Measurements from ENCODE around the gene FBLN1. TPM values are rescaled to one million over a fixed set of nuclear protein-coding genes. Genes with fewer than 3 reads are reported as not detected.

FBLN1 gene
- total RNA-seq, 1 donor from 2014 or later, result 211 TPM

DNA sequence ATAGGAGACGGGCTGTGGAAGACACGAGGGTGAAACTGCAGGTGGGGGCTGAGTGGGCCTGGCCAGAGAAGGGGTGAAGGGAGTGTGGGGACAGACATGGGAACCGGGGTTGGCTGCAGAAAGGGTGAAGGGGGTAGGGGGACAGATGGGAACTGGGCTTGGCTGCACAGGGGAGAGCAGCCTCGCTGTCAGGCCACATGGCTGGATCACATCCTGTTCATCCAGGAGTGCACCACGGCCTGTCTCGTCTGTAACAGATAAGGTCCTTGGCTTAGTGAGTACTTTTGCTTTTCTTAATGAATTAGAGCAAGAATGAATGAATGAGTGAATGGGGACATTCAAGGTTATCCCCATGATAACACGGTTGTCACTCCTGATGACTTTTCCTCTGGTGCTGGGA, 13.5 kb downstream of the FBLN1 start:
- Mint-ChIP-seq H3K4me3 (ENCODE audit: unreplicated experiment) (no peak overlapping the region), H3K27me3 (ENCODE audit: unreplicated experiment) (no peaks in the 10 kb centered on the region), H3K4me1 (ENCODE audit: unreplicated experiment) (peaks cover 62% of the 10 kb centered on the region), H3K27ac (ENCODE audit: unreplicated experiment) (peak overlapping the region; percentile 32), H3K9me3 (ENCODE audit: unreplicated experiment) (no peaks in the 10 kb centered on the region), H3K36me3 (ENCODE audit: unreplicated experiment) (peaks cover 6% of the 10 kb centered on the region)
- TF ChIP-seq, protein P1, sequence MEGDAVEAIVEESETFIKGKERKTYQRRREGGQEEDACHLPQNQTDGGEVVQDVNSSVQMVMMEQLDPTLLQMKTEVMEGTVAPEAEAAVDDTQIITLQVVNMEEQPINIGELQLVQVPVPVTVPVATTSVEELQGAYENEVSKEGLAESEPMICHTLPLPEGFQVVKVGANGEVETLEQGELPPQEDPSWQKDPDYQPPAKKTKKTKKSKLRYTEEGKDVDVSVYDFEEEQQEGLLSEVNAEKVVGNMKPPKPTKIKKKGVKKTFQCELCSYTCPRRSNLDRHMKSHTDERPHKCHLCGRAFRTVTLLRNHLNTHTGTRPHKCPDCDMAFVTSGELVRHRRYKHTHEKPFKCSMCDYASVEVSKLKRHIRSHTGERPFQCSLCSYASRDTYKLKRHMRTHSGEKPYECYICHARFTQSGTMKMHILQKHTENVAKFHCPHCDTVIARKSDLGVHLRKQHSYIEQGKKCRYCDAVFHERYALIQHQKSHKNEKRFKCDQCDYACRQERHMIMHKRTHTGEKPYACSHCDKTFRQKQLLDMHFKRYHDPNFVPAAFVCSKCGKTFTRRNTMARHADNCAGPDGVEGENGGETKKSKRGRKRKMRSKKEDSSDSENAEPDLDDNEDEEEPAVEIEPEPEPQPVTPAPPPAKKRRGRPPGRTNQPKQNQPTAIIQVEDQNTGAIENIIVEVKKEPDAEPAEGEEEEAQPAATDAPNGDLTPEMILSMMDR (IDR thresholded peaks at IDR 0.05), result no peak
- DNase-seq (ENCODE audit: extremely low spot score, unreplicated experiment), result no peak

DNA sequence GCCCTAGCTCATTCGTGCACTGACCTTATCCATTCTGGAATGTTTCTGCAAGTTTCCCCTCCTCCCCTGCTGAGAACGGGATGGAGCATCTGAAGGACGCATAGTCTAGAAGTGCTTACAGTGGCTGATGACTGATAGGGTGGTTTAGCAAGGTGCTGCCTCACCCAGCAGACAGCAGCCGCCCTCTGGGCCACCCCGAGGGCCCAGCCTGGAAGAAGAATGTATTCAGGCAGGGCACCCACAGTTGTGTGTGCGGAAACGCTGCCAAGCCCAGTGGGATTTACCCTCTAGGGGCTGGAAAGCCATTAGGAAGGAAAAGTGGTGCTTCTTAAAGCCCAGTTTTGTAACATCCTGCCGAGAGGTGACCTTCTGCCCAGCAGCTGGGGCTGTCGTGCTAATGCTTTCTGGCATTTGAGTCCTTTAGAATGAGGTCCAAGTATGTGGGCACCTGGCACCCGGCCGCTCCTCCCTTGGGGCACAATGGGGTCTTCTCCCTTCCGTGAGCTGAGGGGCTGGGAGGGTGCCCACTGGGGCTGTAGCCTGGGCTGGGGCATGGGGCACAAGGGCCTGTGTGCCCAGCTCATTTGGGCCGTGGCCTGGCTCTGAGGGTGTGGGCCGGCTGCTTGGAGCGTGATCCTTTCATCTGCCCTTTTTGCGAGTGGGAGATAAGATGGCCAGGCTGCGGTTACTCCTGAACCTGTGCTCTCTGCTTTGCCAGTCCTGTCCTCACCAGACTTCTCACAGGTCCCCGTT, 14.4 kb downstream of the FBLN1 start:
- no peak overlapping the region for H3K4me3 Mint-ChIP-seq (ENCODE audit: unreplicated experiment)
- DNase-seq (ENCODE audit: extremely low spot score, unreplicated experiment), result no peak
- peaks cover 57% of the 10 kb centered on the region for H3K4me1 Mint-ChIP-seq (ENCODE audit: unreplicated experiment)

DNA sequence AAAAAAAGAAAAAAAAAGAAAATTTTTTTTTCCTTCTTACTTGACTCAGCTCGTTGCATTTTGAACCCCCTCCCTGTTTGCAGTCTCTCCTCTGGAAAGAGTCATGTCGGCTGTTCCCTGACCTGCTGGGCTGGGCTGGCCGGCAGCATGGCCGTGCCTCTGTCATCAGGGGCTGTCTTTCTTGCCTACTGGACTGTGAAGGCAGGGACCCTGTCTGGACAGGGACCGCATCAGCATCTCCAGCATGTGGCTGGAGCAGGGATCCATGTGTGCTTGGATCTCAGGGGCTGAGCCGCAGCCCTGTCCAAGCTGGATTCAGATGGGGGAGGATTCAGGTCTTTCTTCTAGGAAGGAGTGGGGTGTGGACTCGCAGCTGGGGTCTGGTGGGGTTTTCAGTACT, 15.5 kb downstream of the FBLN1 start:
- no peak for DNase-seq (ENCODE audit: extremely low spot score, unreplicated experiment)
- no peaks in the 10 kb centered on the region for H3K27me3 Mint-ChIP-seq (ENCODE audit: unreplicated experiment)
- TF ChIP-seq, protein P1 (IDR thresholded peaks at IDR 0.05), result no peak
- H3K36me3 Mint-ChIP-seq (ENCODE audit: unreplicated experiment), result peaks cover 17% of the 10 kb centered on the region
- H3K9me3 Mint-ChIP-seq (ENCODE audit: unreplicated experiment), result no peaks in the 10 kb centered on the region
- H3K27ac Mint-ChIP-seq (ENCODE audit: unreplicated experiment), result peak overlapping the region; percentile 66
- H3K4me1 Mint-ChIP-seq (ENCODE audit: unreplicated experiment), result peaks cover 48% of the 10 kb centered on the region
- no peak overlapping the region for H3K4me3 Mint-ChIP-seq (ENCODE audit: unreplicated experiment)

More for the DNA sequence above, 14.4 kb downstream of the FBLN1 start:
- TF ChIP-seq, protein P1 (IDR thresholded peaks at IDR 0.05), result no peak
- Mint-ChIP-seq H3K27me3 (ENCODE audit: unreplicated experiment) (no peaks in the 10 kb centered on the region), H3K27ac (ENCODE audit: unreplicated experiment) (peak overlapping the region; percentile 32), H3K9me3 (ENCODE audit: unreplicated experiment) (no peaks in the 10 kb centered on the region), H3K36me3 (ENCODE audit: unreplicated experiment) (peaks cover 11% of the 10 kb centered on the region)

DNA sequence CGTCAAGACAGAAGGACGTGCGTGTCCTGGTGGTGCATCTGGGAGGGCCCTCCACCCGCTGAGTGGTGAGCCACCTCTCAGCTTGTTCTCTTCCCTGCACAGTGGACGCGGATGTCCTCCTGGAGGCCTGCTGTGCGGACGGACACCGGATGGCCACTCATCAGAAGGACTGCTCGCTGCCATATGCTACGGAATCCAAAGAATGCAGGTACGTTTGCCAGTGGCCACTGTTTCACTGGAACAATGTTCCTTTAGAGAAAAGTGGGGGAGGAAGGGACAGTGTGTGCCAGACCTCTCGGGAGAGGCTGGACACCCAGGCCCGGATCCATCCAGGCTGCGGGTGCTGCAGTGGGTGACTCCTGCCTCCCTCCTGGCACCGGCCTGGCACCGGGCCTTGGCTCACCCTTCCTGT, 15.9 kb downstream of the FBLN1 start:
- Mint-ChIP-seq H3K27me3 (ENCODE audit: unreplicated experiment) (no peaks in the 10 kb centered on the region), H3K4me3 (ENCODE audit: unreplicated experiment) (no peak overlapping the region), H3K27ac (ENCODE audit: unreplicated experiment) (peak overlapping the region; percentile 66), H3K4me1 (ENCODE audit: unreplicated experiment) (peaks cover 43% of the 10 kb centered on the region), H3K36me3 (ENCODE audit: unreplicated experiment) (peaks cover 17% of the 10 kb centered on the region), H3K9me3 (ENCODE audit: unreplicated experiment) (no peaks in the 10 kb centered on the region)
- DNase-seq (ENCODE audit: extremely low spot score, unreplicated experiment), result no peak
- TF ChIP-seq, protein P1 (IDR thresholded peaks at IDR 0.05), result no peak

DNA sequence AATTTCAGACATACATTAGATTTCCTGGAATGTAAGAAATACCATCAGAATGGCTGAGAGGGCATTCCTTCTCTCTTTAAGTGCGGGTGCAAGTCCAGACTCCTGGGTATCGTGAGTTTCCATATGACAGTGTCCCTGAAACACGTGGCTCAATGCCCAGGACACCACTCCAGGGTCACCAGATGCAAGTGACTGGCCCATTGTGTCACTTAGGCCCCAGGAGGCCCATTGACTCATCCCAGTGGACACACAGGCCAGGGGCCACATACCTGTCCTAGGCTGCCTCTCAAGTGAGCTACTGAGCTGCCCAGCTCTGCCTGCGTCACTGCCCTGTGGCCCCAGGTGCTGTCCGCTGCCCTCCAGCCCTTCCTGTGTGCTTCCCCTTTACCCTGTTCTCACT, 18.5 kb downstream of the FBLN1 start:
- H3K27me3 Mint-ChIP-seq (ENCODE audit: unreplicated experiment), result no peaks in the 10 kb centered on the region
- peaks cover 17% of the 10 kb centered on the region for H3K36me3 Mint-ChIP-seq (ENCODE audit: unreplicated experiment)
- no peak for DNase-seq (ENCODE audit: extremely low spot score, unreplicated experiment)
- no peaks in the 10 kb centered on the region for H3K9me3 Mint-ChIP-seq (ENCODE audit: unreplicated experiment)
- no peak overlapping the region for H3K27ac Mint-ChIP-seq (ENCODE audit: unreplicated experiment)
- peaks cover 29% of the 10 kb centered on the region for H3K4me1 Mint-ChIP-seq (ENCODE audit: unreplicated experiment)
- H3K4me3 Mint-ChIP-seq (ENCODE audit: unreplicated experiment), result no peak overlapping the region
- TF ChIP-seq, protein P1 (IDR thresholded peaks at IDR 0.05), result no peak

Data from osteocyte (in vitro differentiated cells).